ENCODE data around the gene KCNK5.

The KCNK5 gene

GRCh38 chr6:39203436-39204159 is 25.7 kb downstream of the KCNK5 start:
- TF ChIP-seq SIN3A (IDR thresholded peaks at IDR 0.05; ENCODE audit: borderline replicate concordance, insufficient read depth, low read length) (no peak), POLR2AphosphoS5 (IDR thresholded peaks at IDR 0.05; ENCODE audit: low read depth, low read length) (no peak), TAF1 (IDR thresholded peaks at IDR 0.05; ENCODE audit: borderline replicate concordance, insufficient read depth, low read length) (no peak), REST (IDR thresholded peaks at IDR 0.05; ENCODE audit: insufficient read depth in 1 of 2, low read depth in 2 of 2, low read length in 2 of 2) (no peak), FOXP2 (optimal IDR thresholded peaks at IDR 0.05; ENCODE audit: borderline replicate concordance, extremely low read depth, extremely low read length, insufficient read depth) (no peak)

DNA sequence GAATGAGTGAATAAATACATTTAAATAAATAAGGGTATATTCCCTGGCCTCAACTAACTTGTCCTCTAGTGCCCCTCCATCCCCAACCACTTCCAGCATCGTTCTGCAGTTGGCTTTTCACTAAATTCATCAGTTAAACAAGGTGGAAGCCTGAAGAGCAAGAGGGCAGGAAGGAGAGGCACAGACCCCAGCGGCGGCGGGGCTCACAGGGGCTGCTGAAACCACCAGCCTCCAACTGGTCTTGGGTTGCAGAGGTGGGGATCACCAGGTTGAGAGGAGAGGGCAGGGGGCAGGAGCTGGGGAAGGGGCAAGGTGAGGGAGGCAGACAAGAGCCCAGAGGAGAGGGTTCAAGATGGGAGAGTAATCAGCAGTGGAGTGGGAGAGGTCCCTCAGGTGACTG is 27.1 kb downstream of the KCNK5 start:
- TF ChIP-seq POLR2AphosphoS5 (IDR thresholded peaks at IDR 0.05; ENCODE audit: low read depth, low read length) (no peak), SIN3A (IDR thresholded peaks at IDR 0.05; ENCODE audit: borderline replicate concordance, insufficient read depth, low read length) (no peak), FOXP2 (optimal IDR thresholded peaks at IDR 0.05; ENCODE audit: borderline replicate concordance, extremely low read depth, extremely low read length, insufficient read depth) (no peak), REST (IDR thresholded peaks at IDR 0.05; ENCODE audit: insufficient read depth in 1 of 2, low read depth in 2 of 2, low read length in 2 of 2) (no peak), TAF1 (IDR thresholded peaks at IDR 0.05; ENCODE audit: borderline replicate concordance, insufficient read depth, low read length) (no peak)

DNA sequence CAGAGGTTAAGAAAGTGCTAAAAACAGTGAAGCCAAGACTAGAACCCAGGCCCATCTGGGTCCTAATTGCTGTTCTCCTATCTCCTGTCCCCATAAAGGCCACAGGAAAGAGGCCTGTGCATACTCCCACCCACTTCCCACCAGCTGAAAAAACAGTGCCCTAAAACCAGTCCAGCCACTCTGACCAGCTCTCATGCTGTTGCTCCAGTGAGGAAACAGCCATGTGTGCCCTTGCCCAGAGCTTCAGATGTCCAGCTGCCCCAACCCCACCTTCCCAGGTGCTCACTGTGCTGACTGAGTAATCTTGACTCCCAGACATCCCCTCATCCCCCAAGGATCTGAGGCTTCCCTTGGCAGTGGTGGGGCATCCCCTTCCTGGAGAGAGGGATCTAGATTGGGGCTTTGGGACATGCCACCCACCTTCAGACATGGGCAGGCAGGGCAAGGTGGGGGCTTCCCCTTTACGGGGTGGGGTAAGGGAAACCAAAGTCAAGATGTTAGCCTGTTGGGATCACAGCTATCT is 28.7 kb downstream of the KCNK5 start:
- no peak for TF ChIP-seq FOXP2 (optimal IDR thresholded peaks at IDR 0.05; ENCODE audit: borderline replicate concordance, extremely low read depth, extremely low read length, insufficient read depth)
- TF ChIP-seq SIN3A (IDR thresholded peaks at IDR 0.05; ENCODE audit: borderline replicate concordance, insufficient read depth, low read length), result no peak
- no peak for TF ChIP-seq REST (IDR thresholded peaks at IDR 0.05; ENCODE audit: insufficient read depth in 1 of 2, low read depth in 2 of 2, low read length in 2 of 2)
- no peak for TF ChIP-seq POLR2AphosphoS5 (IDR thresholded peaks at IDR 0.05; ENCODE audit: low read depth, low read length)
- no peak for TF ChIP-seq TAF1 (IDR thresholded peaks at IDR 0.05; ENCODE audit: borderline replicate concordance, insufficient read depth, low read length)

DNA sequence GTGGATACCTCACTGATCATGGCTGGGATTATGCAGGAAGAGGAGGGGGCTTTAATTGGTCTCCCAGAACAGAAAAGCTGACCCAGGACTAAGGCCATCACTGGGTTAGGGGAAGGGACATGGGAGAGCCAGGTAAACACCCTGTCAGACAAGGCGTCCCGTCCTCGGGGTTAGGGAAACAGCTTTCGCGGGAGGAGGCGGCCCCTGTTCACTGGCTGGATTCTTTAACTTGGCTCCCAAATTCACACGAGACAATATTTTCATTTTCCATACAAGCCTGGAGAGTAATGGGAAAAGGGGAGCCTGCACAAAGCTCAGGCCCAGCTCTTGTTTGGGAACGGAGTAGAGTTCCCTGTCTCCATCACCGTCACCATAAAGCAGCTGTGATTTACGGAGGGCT is 29.3 kb downstream of the KCNK5 start:
- TF ChIP-seq POLR2AphosphoS5 (IDR thresholded peaks at IDR 0.05; ENCODE audit: low read depth, low read length), result no peak
- no peak for TF ChIP-seq SIN3A (IDR thresholded peaks at IDR 0.05; ENCODE audit: borderline replicate concordance, insufficient read depth, low read length)
- TF ChIP-seq REST (IDR thresholded peaks at IDR 0.05; ENCODE audit: insufficient read depth in 1 of 2, low read depth in 2 of 2, low read length in 2 of 2), result no peak
- no peak for TF ChIP-seq TAF1 (IDR thresholded peaks at IDR 0.05; ENCODE audit: borderline replicate concordance, insufficient read depth, low read length)
- TF ChIP-seq FOXP2 (optimal IDR thresholded peaks at IDR 0.05; ENCODE audit: borderline replicate concordance, extremely low read depth, extremely low read length, insufficient read depth), result no peak

All from PFSK-1 (cell line).